HuH-7 (cell line): Measurements from ENCODE around the gene PARD3.

Experiments used
- DNase-seq: peaks from one replicate; pipeline ENCODE4 v3.0.0; 2011; ENCODE audit warnings: low spot score

PARD3 gene

GRCh38 chr10:34183016-34183796, 631.9 kb downstream of the PARD3 start:
- DNase-seq = no peak

GRCh38 chr10:34181553-34182300, 633.4 kb downstream of the PARD3 start:
- DNase-seq = no peak

- DNase-seq = no peak
These were observed 634.3 kb downstream of the PARD3 start for GRCh38 chr10:34180749-34181148.

- no peak for DNase-seq
These were observed 635.8 kb downstream of the PARD3 start for GRCh38 chr10:34179280-34179679.

GRCh38 chr10:34178756-34179155, 636.3 kb downstream of the PARD3 start:
- no peak for DNase-seq

- DNase-seq = no peak
These were observed 636.9 kb downstream of the PARD3 start for GRCh38 chr10:34178196-34178595.

- no peak for DNase-seq
These were observed 637.7 kb downstream of the PARD3 start for GRCh38 chr10:34177445-34177844.

GRCh38 chr10:34176351-34176750, 638.7 kb downstream of the PARD3 start:
- no peak for DNase-seq

- DNase-seq = no peak
These were observed 640.0 kb downstream of the PARD3 start for GRCh38 chr10:34175121-34175520.

- DNase-seq = no peak
These were observed 642.1 kb downstream of the PARD3 start for GRCh38 chr10:34172936-34173533.

- no peak for DNase-seq
These were observed 643.1 kb downstream of the PARD3 start for GRCh38 chr10:34171957-34172527.

- DNase-seq = no peak
These were observed 645.4 kb downstream of the PARD3 start for GRCh38 chr10:34169677-34170076.

GRCh38 chr10:34169131-34169530, 646.0 kb downstream of the PARD3 start:
- DNase-seq = no peak

GRCh38 chr10:34168439-34168838, 646.7 kb downstream of the PARD3 start:
- DNase-seq = no peak

GRCh38 chr10:34166823-34167222, 648.3 kb downstream of the PARD3 start:
- no peak for DNase-seq

- DNase-seq = no peak
These were observed 648.7 kb downstream of the PARD3 start for GRCh38 chr10:34166354-34166753.

GRCh38 chr10:34164029-34164428, 651.1 kb downstream of the PARD3 start:
- DNase-seq = no peak

- DNase-seq = no peak
These were observed 651.8 kb downstream of the PARD3 start for GRCh38 chr10:34163075-34163905.

GRCh38 chr10:34161777-34162370, 653.2 kb downstream of the PARD3 start:
- DNase-seq = no peak

GRCh38 chr10:34160595-34160994, 654.5 kb downstream of the PARD3 start:
- DNase-seq = no peak

GRCh38 chr10:34157501-34157900, 657.6 kb downstream of the PARD3 start:
- no peak for DNase-seq
